HG03469 (cell line): Measurements from ENCODE around the gene SKI.

Experiments used
- ATAC-seq: cut with Tn5 transposase; IDR thresholded peaks from one replicate; pipeline ENCODE4 v1.9.1; 2021; ENCODE audit warnings: mild to moderate bottlenecking, moderate library complexity, moderate number of reproducible peaks; ENCODE audit not compliant: unreplicated experiment

SKI gene

DNA sequence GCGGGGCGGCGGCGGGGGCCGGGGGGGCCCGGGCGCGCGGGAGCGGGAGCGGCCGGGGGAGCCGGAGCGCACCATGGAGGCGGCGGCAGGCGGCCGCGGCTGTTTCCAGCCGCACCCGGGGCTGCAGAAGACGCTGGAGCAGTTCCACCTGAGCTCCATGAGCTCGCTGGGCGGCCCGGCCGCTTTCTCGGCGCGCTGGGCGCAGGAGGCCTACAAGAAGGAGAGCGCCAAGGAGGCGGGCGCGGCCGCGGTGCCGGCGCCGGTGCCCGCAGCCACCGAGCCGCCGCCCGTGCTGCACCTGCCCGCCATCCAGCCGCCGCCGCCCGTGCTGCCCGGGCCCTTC lies 546 bp downstream of the SKI start:
- ATAC-seq, result no peak

- ATAC-seq, result no peak
Measured at GRCh38 chr1:2229037-2229864, 1.1 kb downstream of the SKI start.

GRCh38 chr1:2229911-2230731 lies 2.0 kb downstream of the SKI start:
- no peak for ATAC-seq

- no peak for ATAC-seq
Measured at GRCh38 chr1:2230781-2231531, 2.8 kb downstream of the SKI start.

- no peak for ATAC-seq
Measured at GRCh38 chr1:2231532-2232254, 3.6 kb downstream of the SKI start.

DNA sequence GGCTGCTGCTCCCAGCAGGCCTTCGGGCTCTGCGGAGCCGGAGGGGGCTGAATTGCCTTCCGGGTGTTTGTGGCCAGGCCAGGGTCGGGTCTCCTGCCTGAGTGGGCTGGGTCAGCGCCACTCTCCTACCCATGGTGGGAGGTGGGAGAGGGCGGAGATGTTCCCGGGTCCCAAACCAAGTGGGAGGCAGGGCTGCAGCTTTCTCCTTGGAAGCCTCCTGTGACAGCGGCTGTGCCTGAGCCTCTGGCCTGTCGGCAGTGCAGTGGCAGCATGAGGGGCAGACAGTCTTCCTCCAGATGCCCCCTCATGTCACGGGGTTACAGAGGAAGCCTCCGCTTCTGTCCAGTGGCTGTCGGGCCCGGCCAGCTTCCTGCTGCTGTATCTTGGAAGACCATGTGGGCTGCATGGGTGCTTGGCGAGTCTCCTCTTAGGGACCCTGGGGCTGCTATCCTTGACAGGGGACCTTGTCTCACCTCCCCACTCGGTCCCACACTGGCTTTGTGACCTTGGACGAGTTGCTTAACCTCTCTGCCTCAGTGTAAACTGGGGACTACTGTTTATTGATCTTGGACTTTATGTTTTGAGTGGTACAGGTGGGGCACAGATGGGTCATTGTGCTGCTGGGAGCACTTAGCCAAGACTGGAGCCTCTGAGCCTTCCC lies 4.3 kb downstream of the SKI start:
- ATAC-seq, result no peak

DNA sequence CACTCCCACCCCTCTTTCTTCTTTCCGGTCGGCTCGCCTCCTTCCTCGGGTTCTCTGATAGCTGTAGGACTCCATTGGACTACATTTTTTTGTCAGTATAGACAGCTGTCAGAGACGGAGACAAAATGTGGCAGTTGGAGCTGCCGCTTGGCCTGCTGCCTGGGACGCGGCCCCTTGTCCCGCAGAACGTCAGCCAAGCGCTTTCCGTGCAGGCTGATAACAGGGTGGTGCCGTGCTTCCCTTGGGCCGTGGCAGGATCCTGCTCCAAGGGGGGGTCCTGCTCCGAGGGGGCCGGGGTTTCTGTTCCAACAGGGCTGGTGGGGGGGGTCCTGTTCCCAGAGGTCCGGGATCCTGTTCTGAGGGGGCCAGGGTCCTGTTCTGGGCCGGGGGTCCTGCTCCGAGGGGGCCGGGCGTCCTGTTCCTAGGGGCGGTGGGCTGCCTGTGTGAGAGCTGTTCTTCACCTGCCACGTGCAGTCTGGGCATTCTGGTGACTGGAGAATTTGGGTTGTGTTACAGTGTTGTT lies 4.9 kb downstream of the SKI start:
- ATAC-seq, result no peak

DNA sequence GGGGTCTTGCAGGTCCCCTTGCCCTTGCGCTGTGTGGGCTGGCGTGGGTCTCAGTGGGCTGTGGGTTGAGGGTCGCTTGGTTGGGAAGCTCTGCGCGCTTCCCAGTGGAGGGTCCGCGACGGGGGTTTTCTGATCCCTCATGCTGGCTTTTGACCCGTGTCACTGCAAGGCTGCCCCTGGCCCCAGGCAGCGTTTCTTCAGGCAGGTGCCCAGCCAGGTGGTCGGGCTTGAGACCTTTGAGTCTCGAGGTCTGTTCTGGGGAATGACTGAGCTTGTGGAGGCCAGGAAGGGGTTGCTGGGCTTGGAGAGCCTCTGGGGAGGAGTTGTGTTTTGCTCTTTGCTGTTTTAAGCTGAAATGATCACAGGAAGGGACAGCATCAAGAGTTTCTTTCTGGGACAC lies 5.3 kb downstream of the SKI start:
- no peak for ATAC-seq

DNA sequence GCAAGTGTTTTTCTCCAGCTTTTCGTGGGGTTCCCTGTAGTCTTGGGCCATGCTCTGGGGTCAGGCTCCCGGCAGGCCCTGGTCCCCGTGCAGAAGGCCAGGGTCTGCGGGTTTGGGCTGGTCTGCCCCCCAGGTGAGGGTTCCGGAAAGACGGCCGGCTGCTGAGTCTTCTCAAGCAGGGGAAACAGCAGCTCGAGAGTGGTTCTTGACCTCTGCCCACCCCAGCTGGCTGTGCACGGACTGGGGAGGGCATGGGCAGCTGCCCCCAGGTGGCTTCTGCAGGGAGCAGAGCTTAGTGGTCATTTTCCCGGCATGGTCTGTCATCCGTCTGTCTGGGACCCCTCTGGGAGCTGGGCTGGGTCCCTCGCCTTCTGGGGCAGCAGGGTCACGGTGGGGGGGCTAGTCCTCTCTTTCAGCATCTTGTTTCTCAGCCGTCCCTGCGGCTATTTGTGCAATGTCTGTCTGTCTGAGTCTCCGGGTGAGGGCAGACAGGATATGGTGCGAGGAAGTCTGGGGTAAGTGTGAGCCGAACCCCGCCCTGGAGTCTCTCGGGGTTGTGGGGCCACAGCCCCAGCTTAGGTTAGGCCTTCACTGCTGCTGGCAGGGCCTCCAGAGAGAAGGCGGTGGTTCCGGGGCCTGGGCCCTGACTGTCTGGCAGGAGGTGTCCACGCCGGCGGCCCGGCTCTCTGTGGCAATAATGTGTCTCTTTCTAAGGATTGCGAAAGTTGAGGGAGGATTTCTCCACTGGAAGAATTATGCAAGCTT lies 6.1 kb downstream of the SKI start:
- no peak for ATAC-seq

DNA sequence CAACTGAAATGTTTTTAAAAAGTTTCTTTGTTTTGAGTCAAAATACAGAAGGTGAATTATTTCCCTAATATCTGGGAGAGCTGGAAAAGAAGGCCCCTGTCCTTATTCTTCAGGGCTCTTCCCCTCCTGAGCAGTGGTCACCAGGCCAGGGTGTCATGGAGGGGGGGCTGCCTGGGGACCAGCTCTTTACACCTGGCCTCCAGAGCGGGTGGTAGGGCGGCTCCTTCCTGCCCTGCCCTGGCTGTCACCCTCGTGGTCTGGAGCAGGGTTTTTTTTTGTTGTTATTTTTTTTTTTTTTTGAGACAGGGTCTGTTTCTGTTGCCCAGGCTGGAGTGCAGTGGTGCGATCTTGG lies 6.6 kb downstream of the SKI start:
- ATAC-seq, result no peak

DNA sequence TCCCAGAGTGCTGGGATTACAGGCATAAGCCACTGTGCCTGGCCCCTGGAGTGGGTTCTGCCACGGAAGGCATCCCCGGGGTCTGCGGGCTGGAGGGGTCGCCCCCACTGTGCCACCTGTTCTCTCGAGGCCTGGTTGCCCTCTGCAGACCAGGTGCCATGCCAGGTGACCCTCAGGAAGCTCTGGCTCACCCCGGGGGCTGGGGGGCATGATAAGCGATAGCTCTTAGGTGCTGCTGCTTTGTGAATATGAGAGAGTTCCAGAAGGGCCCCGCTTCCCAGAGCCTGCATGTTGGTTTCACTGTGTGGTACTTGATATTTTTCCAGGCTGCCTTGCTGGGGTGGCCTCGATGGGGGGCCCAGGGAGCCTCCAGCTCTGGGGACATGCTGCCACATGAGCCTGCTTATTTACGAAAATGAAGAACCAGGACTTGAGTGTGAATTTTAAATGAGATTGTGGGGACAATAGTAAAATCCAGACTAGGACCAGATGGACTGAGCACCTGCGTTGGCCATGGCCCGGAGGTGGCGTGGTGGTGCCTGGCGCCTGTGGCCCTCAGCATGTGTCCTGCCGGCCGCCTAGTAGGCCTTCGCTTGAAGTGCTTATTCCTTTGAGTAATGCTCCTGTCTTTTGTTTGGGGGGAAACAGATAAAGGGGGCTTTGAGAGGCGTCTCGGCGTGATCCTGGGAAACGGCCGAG lies 7.3 kb downstream of the SKI start:
- no peak for ATAC-seq

DNA sequence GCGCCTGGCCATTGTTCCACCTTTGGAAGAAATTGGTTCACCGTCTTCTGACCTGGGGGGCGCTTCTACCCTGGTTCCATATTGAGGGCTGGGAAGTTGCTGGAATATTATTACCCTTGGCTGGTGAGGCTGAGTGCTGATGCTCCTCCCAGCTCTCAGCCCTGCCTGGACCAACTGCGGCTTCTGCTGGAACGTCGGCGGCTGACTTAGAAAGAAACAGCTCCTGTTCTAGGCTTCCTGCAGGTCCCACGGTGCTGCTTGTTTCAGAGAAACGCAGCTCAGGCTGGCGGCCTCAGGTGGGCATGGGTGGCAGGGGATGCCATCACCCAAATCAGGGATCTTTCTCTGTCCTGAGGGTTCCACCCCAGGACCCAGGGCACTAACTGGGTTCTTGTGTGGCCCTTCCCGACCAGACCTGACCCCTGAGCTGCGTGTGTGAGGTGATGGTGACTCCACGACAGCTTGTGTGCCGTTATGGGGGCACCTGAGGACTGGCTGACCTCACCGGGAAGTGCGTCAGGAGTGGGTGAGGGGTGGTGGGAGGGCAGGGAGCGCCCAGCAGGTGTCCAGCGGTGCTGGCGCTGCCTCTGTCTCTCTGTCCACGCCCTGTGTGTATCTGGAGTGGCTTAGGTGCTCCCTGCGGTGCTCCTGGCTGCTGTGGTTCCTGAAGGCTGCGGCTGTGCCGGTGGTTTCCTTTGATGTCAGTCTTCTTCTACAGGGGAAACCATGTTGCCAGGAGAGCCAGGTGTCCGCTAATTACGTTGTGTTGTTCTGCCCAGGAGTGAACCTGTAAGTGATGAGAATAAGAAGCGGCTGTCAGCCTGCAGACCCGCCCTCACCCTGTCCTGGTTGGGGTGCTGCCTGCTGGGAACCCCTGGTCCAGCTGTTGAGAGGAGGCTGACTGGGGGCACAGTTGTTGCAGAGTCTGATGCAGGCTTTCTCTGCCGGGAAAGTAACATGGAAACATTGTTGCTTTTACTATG lies 8.9 kb downstream of the SKI start:
- no peak for ATAC-seq

DNA sequence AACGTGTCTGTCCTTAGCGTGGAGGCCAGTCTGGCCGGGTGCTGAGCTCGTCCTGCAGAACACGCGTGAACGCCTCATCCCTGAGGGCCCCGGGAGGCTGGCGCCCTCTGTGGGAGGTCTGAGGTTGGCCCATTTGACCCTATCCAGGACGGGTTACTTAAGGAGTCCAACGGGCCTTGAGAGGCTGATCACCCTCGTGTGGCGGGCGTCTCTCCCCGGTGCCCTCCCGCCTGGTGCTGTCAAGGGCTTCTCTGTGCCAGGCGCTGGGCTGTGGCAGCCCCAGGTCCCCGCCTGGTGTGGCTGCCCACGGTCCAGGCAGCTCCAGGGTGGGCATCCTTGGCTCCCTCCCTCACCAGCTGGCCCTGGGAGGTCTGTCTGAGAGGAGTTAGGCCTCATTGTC lies 9.7 kb downstream of the SKI start:
- no peak for ATAC-seq

DNA sequence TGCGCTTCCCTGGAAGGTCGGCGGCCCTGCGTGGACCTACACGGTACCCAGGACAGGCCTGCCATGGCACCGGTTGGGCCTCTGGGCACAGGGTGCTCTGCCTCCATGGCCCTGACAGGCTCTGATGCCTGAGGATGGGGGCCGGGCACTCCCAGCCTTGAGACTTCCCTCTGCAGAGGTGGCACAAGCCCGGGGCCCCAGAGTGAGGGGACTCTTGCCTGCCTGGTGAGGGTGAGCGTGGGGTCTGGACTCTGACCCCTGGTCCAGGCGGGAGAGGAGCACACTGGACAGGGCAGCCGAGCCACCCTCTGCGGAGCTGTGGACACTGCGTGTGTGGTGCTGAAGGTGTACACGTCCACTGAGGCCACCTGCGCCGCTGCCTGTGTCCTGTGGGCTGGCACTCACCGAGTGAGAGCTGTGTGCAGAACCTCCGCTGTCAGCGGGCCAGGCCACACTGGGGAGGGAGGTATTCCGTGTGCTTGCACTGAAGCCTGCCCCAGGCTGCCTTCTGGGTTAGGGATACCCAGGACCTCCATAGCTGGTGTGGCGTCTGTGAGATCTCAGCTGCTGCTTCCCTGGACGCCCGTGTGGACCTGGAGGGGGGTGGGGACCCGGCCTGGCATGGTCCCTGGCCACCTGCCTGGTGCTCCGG lies 10.4 kb downstream of the SKI start:
- ATAC-seq, result no peak

GRCh38 chr1:2239013-2239370 lies 10.9 kb downstream of the SKI start:
- no peak for ATAC-seq

- ATAC-seq, result no peak
Measured at GRCh38 chr1:2239384-2239985, 11.4 kb downstream of the SKI start.
